ENCODE data around the gene PMPCA.
"Not testable (repeated sequence)": the region's sequence is repeated elsewhere in the genome, so short reads cannot be mapped to it uniquely, and the experiment has no call there.

PMPCA gene

GRCh38 chr9:136404801-136405136 lies 5.7 kb upstream of the PMPCA start:
- no peak for DNase-seq

DNA sequence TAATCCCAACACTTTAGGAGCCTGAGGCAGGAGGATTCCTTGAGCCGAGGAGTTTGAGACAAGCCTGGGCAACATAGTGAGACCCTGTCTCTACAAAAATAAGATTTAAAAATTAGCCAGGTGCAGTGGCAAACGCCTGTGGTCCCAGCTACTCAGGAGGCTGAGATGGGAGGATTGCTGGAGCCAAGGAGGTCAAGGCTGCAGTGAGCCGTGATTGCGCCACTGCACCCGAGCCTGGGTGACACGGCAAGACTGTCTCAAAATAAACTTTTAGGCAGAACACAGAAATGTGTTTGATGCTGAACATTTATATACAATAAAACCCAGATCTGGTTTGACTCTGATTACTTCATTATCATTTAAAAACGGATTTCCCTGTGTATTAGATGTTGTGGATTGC lies 5.0 kb upstream of the PMPCA start:
- in situ Hi-C loops (cut with HindIII; ENCODE audit: low pct_ligation_motif_present, low pct_unique_long_range_greater_than_20kb, low sequenced_read_pairs): no loop called here
- no peak for DNase-seq

More at GRCh38 chr9:136404801-136405136, 5.7 kb upstream of the PMPCA start:
- in situ Hi-C loops (cut with HindIII; ENCODE audit: low pct_ligation_motif_present, low pct_unique_long_range_greater_than_20kb, low sequenced_read_pairs): no loop called here

- DNase-seq; in situ Hi-C loops (cut with HindIII; ENCODE audit: low pct_ligation_motif_present, low pct_unique_long_range_greater_than_20kb, low sequenced_read_pairs): not testable (repeated sequence)
Measured at GRCh38 chr9:136405904-136406303, 4.6 kb upstream of the PMPCA start.

GRCh38 chr9:136407061-136407460 lies 3.4 kb upstream of the PMPCA start:
- in situ Hi-C loops (cut with HindIII; ENCODE audit: low pct_ligation_motif_present, low pct_unique_long_range_greater_than_20kb, low sequenced_read_pairs); DNase-seq: not testable (repeated sequence)

- no peak for DNase-seq
- in situ Hi-C loops (cut with HindIII; ENCODE audit: low pct_ligation_motif_present, low pct_unique_long_range_greater_than_20kb, low sequenced_read_pairs): no loop called here
Measured at GRCh38 chr9:136407911-136408310, 2.5 kb upstream of the PMPCA start.

GRCh38 chr9:136409557-136410455 lies 652 bp upstream of the PMPCA start:
- DNase-seq: peak; percentile 43
- in situ Hi-C loops (cut with HindIII; ENCODE audit: low pct_ligation_motif_present, low pct_unique_long_range_greater_than_20kb, low sequenced_read_pairs): no loop called here

DNA sequence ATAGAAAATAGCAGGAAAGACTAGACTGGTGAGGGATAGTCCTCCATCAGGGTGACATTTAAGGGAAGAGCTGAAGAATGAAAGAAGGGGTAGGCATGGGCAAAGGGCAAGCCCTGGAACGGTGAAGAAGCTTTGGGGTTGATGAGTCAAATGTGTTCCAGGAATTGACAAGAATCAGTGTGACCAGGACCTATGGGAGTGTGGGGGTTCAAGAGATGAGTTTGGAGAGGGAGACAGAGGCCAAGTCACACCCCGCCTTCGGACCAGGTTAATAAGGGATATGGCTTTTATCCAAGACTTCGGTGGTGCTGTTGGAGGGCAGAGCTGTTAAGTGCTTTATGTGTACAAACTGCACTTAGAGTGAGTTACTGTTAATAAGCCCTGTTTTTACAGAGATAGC lies 920 bp downstream of the PMPCA start:
- in situ Hi-C loops (cut with HindIII; ENCODE audit: low pct_ligation_motif_present, low pct_unique_long_range_greater_than_20kb, low sequenced_read_pairs): no loop called here
- no peak for DNase-seq

DNA sequence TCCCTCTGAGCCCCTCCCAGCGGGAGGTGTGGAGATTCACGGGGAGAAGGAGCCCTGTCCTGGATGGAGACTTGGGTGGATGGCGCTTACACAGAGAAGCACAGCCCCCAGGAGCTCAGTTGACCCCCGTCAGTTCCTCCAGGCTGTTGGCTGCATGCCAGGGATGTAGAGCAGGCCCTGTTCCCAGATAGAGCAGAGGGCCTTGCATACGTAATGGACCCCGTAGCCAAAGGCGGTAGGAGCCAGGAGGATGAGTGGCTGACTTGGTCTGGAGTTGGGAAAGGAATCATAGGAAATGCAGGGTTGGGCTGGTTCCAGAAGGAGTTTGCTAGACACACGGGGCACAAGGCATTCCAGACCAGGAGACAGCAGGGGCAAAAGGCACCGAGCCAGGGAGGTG lies 2.5 kb downstream of the PMPCA start:
- in situ Hi-C loops (cut with HindIII; ENCODE audit: low pct_ligation_motif_present, low pct_unique_long_range_greater_than_20kb, low sequenced_read_pairs): no loop called here

DNA sequence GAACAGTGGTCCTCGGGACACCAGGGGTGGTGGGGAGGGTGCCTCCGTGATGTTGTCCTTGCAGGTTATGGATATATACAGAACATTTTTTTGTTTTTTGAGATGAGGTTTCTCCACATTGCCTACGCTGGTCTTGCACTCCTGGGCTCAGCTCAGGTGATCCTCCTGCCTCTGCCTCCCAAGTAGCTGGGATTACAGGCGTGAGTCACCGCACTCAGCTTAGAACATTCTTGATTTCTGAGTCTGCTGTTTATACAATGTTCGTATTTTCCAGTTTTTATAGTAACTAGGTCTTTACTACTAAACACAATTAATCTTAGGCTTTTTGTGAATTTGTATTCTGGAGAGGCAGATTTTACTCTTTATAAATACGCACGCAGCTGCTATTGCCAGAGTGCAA lies 6.0 kb downstream of the PMPCA start:
- DNase-seq: no peak
- in situ Hi-C loops (cut with HindIII; ENCODE audit: low pct_ligation_motif_present, low pct_unique_long_range_greater_than_20kb, low sequenced_read_pairs): no loop called here

More for the DNA sequence above, 2.5 kb downstream of the PMPCA start:
- DNase-seq: no peak

DNA sequence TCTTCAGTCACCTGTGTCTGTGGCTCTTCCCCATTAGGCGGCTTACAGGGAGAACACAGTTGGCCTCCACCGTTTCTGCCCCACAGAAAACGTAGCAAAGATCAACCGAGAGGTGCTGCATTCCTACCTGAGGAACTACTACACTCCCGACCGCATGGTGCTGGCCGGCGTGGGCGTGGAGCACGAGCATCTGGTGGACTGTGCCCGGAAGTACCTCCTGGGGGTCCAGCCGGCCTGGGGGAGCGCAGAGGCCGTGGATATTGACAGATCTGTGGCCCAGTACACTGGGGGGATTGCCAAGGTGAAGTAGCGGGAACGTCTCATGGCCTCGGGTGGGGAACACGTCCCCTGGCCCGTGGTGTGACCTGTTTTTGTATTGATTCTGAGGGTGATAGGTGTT lies 6.5 kb downstream of the PMPCA start:
- DNase-seq: no peak
- in situ Hi-C loops (cut with HindIII; ENCODE audit: low pct_ligation_motif_present, low pct_unique_long_range_greater_than_20kb, low sequenced_read_pairs): no loop called here

GRCh38 chr9:136418182-136419091 lies 8.0 kb downstream of the PMPCA start:
- in situ Hi-C loops (cut with HindIII; ENCODE audit: low pct_ligation_motif_present, low pct_unique_long_range_greater_than_20kb, low sequenced_read_pairs): no loop called here
- DNase-seq: no peak

DNA sequence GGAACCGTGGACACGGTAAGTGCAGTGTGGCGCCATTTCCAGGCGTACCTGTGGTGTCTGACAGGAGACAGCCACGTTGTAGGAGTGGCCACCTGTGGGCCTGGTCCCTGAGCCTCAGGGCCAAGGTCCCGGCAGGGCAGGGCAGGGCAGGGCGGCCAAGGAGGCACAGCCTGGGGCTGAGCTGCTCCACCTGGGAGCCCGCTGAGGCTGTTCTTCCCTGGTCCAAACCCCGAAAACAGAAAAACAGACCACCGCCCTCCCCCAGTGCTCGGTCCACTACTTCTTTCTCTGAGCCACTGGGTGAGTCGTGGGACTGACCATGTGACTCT lies 8.6 kb downstream of the PMPCA start:
- no peak for DNase-seq
- in situ Hi-C loops (cut with HindIII; ENCODE audit: low pct_ligation_motif_present, low pct_unique_long_range_greater_than_20kb, low sequenced_read_pairs): no loop called here

GRCh38 chr9:136421791-136422190 lies 11.3 kb downstream of the PMPCA start:
- in situ Hi-C loops (cut with HindIII; ENCODE audit: low pct_ligation_motif_present, low pct_unique_long_range_greater_than_20kb, low sequenced_read_pairs): no loop called here
- DNase-seq: no peak

GRCh38 chr9:136422876-136423275 lies 12.4 kb downstream of the PMPCA start:
- in situ Hi-C loops (cut with HindIII; ENCODE audit: low pct_ligation_motif_present, low pct_unique_long_range_greater_than_20kb, low sequenced_read_pairs): no loop called here
- DNase-seq: no peak

GRCh38 chr9:136423432-136424146 lies 13.1 kb downstream of the PMPCA start:
- no peak for DNase-seq
- in situ Hi-C loops (cut with HindIII; ENCODE audit: low pct_ligation_motif_present, low pct_unique_long_range_greater_than_20kb, low sequenced_read_pairs): no loop called here

GRCh38 chr9:136424750-136425362 lies 14.4 kb downstream of the PMPCA start:
- DNase-seq: no peak
- in situ Hi-C loops (cut with HindIII; ENCODE audit: low pct_ligation_motif_present, low pct_unique_long_range_greater_than_20kb, low sequenced_read_pairs): no loop called here

- in situ Hi-C loops (cut with HindIII; ENCODE audit: low pct_ligation_motif_present, low pct_unique_long_range_greater_than_20kb, low sequenced_read_pairs); DNase-seq: not testable (repeated sequence)
Measured at GRCh38 chr9:136425367-136425766, 14.9 kb downstream of the PMPCA start.

- DNase-seq: no peak
- in situ Hi-C loops (cut with HindIII; ENCODE audit: low pct_ligation_motif_present, low pct_unique_long_range_greater_than_20kb, low sequenced_read_pairs): no loop called here
Measured at GRCh38 chr9:136426787-136427186, 16.3 kb downstream of the PMPCA start.
